Liver (tissue), 9 donors: ENCODE results near the gene SSPN. TPM values are rescaled to one million over a fixed set of nuclear protein-coding genes. Genes with fewer than 3 reads are reported as not detected.

Experiments
- DNase-seq: peaks from one replicate; pipeline ENCODE4 v3.0.0-alpha.2; 2017; ENCODE audit warnings: low spot score
- H3K27ac ChIP-seq, 2 donors: one replicate each; pipeline ENCODE4 v1.7.0; 2013; ENCODE audit warnings: inconsistent platforms in 2 of 2, low read length in 2 of 2, control low read depth in 1 of 2, low read depth in 1 of 2, mild to moderate bottlenecking in 1 of 2
- H3K27me3 ChIP-seq, 4 donors: one replicate each; pipeline versions ENCODE4 v1.6.1 to v1.7.0; 2013; ENCODE audit warnings: low read length in 3 of 4, inconsistent platforms in 1 of 4, mild to moderate bottlenecking in 1 of 4, moderate library complexity in 1 of 4; ENCODE audit not compliant: control insufficient read depth in 4 of 4, insufficient read depth in 4 of 4
- H3K36me3 ChIP-seq, 4 donors: one replicate each; pipeline versions ENCODE4 v1.6.1 to v1.7.0; 2013; ENCODE audit warnings: low read length in 3 of 4, mild to moderate bottlenecking in 3 of 4, low read depth in 1 of 4, moderate library complexity in 1 of 4; ENCODE audit not compliant: control insufficient read depth in 4 of 4, insufficient read depth in 3 of 4
- H3K4me1 ChIP-seq, 4 donors: one replicate each; pipeline versions ENCODE4 v1.6.1 to v1.7.0; 2013; ENCODE audit warnings: low read length in 3 of 4, mild to moderate bottlenecking in 3 of 4, moderate library complexity in 1 of 4; ENCODE audit not compliant: control insufficient read depth in 4 of 4, insufficient read depth in 4 of 4
- H3K4me3 ChIP-seq, 3 donors: one replicate each; pipeline versions ENCODE4 v1.6.1 to v1.7.0; 2013; ENCODE audit warnings: low read length in 3 of 3, control low read depth in 1 of 3, low read depth in 1 of 3, mild to moderate bottlenecking in 1 of 3
- H3K9ac ChIP-seq, 2 donors: one replicate each; pipeline ENCODE4 v1.7.0; 2013; ENCODE audit warnings: low read length in 2 of 2, mild to moderate bottlenecking in 2 of 2, moderate library complexity in 2 of 2, control low read depth in 1 of 2, low read depth in 1 of 2
- H3K9me3 ChIP-seq, 4 donors: one replicate each; pipeline versions ENCODE4 v1.6.1 to v1.7.0; 2013; ENCODE audit warnings: low read length in 3 of 4; ENCODE audit not compliant: control insufficient read depth in 4 of 4
- CTCF ChIP-seq: fragments of 150-350 bp; IDR thresholded peaks from 2 replicates; pipeline ENCODE4 v1.5.1; 2017; ENCODE audit warnings: improper control_type of control experiment, low read depth, low read length; ENCODE audit not compliant: missing input control
- EGR1 ChIP-seq, 2 donors: IDR thresholded peaks; 2 replicates each; pipeline ENCODE4 v1.6.1; 2016 to 2018; ENCODE audit warnings: antibody characterized with exemption in 2 of 2, low read depth in 2 of 2
- FOXA1 ChIP-seq: IDR thresholded peaks from 2 replicates; pipeline ENCODE4 v1.6.1; 2016; ENCODE audit warnings: antibody characterized with exemption
- FOXA2 ChIP-seq: IDR thresholded peaks from 2 replicates; pipeline ENCODE4 v1.6.1; 2016; ENCODE audit warnings: antibody characterized with exemption
- GABPA ChIP-seq, 2 donors: IDR thresholded peaks in 1 of 2; conservative IDR thresholded peaks in 1 of 2; 2 replicates each; pipeline ENCODE4 v1.6.1; 2016; ENCODE audit warnings: antibody characterized with exemption in 2 of 2, mild to moderate bottlenecking in 1 of 2, moderate library complexity in 1 of 2
- HNF4A ChIP-seq, 2 donors: conservative IDR thresholded peaks; 2 replicates each; pipeline ENCODE4 v1.6.1; 2016; ENCODE audit warnings: antibody characterized with exemption in 2 of 2, mild to moderate bottlenecking in 2 of 2
- JUND ChIP-seq, 2 donors: IDR thresholded peaks; 2 replicates each; pipeline ENCODE4 v1.6.1; 2016; ENCODE audit warnings: antibody characterized with exemption in 2 of 2
- MAX ChIP-seq: IDR thresholded peaks from 2 replicates; pipeline ENCODE4 v1.6.1; 2016; ENCODE audit warnings: antibody characterized with exemption
- NR2F2 ChIP-seq: IDR thresholded peaks from 2 replicates; pipeline ENCODE4 v1.6.1; 2016; ENCODE audit warnings: antibody characterized with exemption
- RAD21 ChIP-seq, 2 donors: IDR thresholded peaks; 2 replicates each; pipeline ENCODE4 v1.6.1; 2016; ENCODE audit warnings: antibody characterized with exemption in 2 of 2, mild to moderate bottlenecking in 2 of 2
- REST ChIP-seq: IDR thresholded peaks from 2 replicates; pipeline ENCODE4 v1.6.1; 2016; ENCODE audit warnings: antibody characterized with exemption, mild to moderate bottlenecking
- RXRA ChIP-seq, 2 donors: IDR thresholded peaks; 2 replicates each; pipeline ENCODE4 v1.6.1; 2017 to 2018; ENCODE audit warnings: antibody characterized with exemption in 2 of 2, mild to moderate bottlenecking in 1 of 2
- TAF1 ChIP-seq: conservative IDR thresholded peaks from 2 replicates; pipeline ENCODE4 v1.6.1; 2016; ENCODE audit warnings: antibody characterized with exemption, mild to moderate bottlenecking
- YY1 ChIP-seq: IDR thresholded peaks from 2 replicates; pipeline ENCODE4 v1.6.1; 2016; ENCODE audit warnings: antibody characterized with exemption, mild to moderate bottlenecking
- ZBTB33 ChIP-seq: IDR thresholded peaks from 2 replicates; pipeline ENCODE4 v1.6.1; 2016; ENCODE audit warnings: antibody characterized with exemption
- whole genome bisulfite sequencing: extraction: QIAGEN DNeasy Blood & Tissue Kit; methylation state at CpG from one replicate; pipeline ENCODE4 v1.1.7; 2013; 5-methylcytosine and 5-hydroxymethylcytosine counted together
- polyA plus RNA-seq, 2 donors: library from polyadenylated mRNA; stranded (reverse) in 1 of 2; unstranded in 1 of 2; fragments of 200-250 nt in 1 of 2; fragments of >200 nt in 1 of 2; fragmentation: Nextera tagmentation in 1 of 2; extraction: Ambion mirVana in 1 of 2; gene quantifications; one replicate each; pipeline versions ENCODE4 v1.2.1 to v1.2.3, GENCODE V29; 2013 to 2015
- total RNA-seq, 2 donors: library from RNA; depleted of rRNA; stranded (reverse); fragments of >200 nt; gene quantifications; one replicate each; pipeline ENCODE4 v1.2.3, GENCODE V29; 2014
- donor health status: healthy.
- donor health status: healthy.
- donor health status: healthy.
- donor health status: healthy.
- donor health status: healthy.

SSPN gene
- total and polyA plus RNA-seq, 4 donors, result 0.33 to 0.67 (median 0.46) TPM

- 94% methylated on average over 6 of the region's 6 CpGs for WGBS
- H3K4me1 ChIP-seq, result peaks cover 0 to 3% (median 0%) of the 10 kb centered on the region in 4 donors
- H3K27ac ChIP-seq, result no peak overlapping the region
- no peaks in the 10 kb centered on the region for H3K27me3 ChIP-seq
- no peak for DNase-seq
- H3K4me3 ChIP-seq, result no peak overlapping the region
- H3K9ac ChIP-seq, result no peak overlapping the region
- peaks cover 0 to 3% (median 1%) of the 10 kb centered on the region in 4 donors for H3K9me3 ChIP-seq
- H3K36me3 ChIP-seq, result no peaks in the 10 kb centered on the region
- TF ChIP-seq NR2F2, result no peak
- no peak for TF ChIP-seq FOXA2
Measured at GRCh38 chr12:26286186-26286585, 90.8 kb downstream of the SSPN start.

GRCh38 chr12:26287671-26288381 lies 92.5 kb downstream of the SSPN start:
- peaks cover 0 to 3% (median 0%) of the 10 kb centered on the region in 4 donors for H3K4me1 ChIP-seq
- H3K9ac ChIP-seq, result no peak overlapping the region
- H3K27ac ChIP-seq, result no peak overlapping the region
- no peaks in the 10 kb centered on the region for H3K27me3 ChIP-seq
- TF ChIP-seq HNF4A (conservative IDR thresholded peaks at IDR 0.05) (no peak), YY1 (no peak), NR2F2 (no peak), ZBTB33 (no peak), MAX (no peak), RAD21 (IDR thresholded peaks at IDR 0.05) (no peak), CTCF (no peak), EGR1 (IDR thresholded peaks at IDR 0.05; ENCODE audit: low read depth in 2 of 2) (no peak), RXRA (IDR thresholded peaks at IDR 0.05) (no peak), JUND (IDR thresholded peaks at IDR 0.05) (no peak), FOXA2 (no peak), REST (no peak), GABPA (IDR thresholded peaks at IDR 0.05 in 1 of 2, conservative IDR thresholded peaks at IDR 0.05 in 1 of 2) (no peak), FOXA1 (no peak), TAF1 (no peak)
- no peaks in the 10 kb centered on the region for H3K36me3 ChIP-seq
- H3K9me3 ChIP-seq, result peaks cover 0 to 3% (median 1%) of the 10 kb centered on the region in 4 donors
- H3K4me3 ChIP-seq, result no peak overlapping the region
- DNase-seq, result no peak
- 83% methylated on average over 14 of the region's 14 CpGs for WGBS
